K562 (cell line): ENCODE results near the gene FN3KRP. TPM values are rescaled to one million over a fixed set of nuclear protein-coding genes. Genes with fewer than 3 reads are reported as not detected.

Experiments
- BRD9 ChIP-seq: fragments of 450-650 bp; IDR thresholded peaks from 2 replicates; pipeline ENCODE4 v1.6.1; 2018; ENCODE audit warnings: low read depth; ENCODE audit not compliant: partially characterized antibody
- CBX1 ChIP-seq: sonication (generic); IDR thresholded peaks from 2 replicates; pipeline ENCODE4 v1.6.1; 2016; ENCODE audit warnings: antibody characterized with exemption, low read depth, mild to moderate bottlenecking
- CCAR2 ChIP-seq: fragments of 200-400 bp; formaldehyde crosslinking; IDR thresholded peaks from 2 replicates; pipeline ENCODE4 v1.6.1; 2017; ENCODE audit warnings: mild to moderate bottlenecking, low read depth, low read length
- FOXM1 ChIP-seq, 2 experiments: fragments of 450-650 bp in 1 of 2; sonication (generic) in 1 of 2; formaldehyde crosslinking in 1 of 2; IDR thresholded peaks; 2 replicates each; pipeline versions ENCODE4 v1.6.1 to v1.9.0; 2017 to 2022; ENCODE audit warnings: low read depth in 2 of 2, mild to moderate bottlenecking in 2 of 2, missing genetic modification reagents in 1 of 2, moderate library complexity in 1 of 2
- GABPB2 ChIP-seq: fragments of 250-450 bp; sonication (Bioruptor Pico); conservative IDR thresholded peaks from 2 replicates; pipeline ENCODE4 v1.5.1; 2021; ENCODE audit warnings: mild to moderate bottlenecking
- HLTF ChIP-seq: fragments of 450-650 bp; IDR thresholded peaks from 2 replicates; pipeline ENCODE4 v1.6.1; 2016
- POLR2AphosphoS2 ChIP-seq: IDR thresholded peaks from 2 replicates; pipeline ENCODE4 v1.6.1; 2012; ENCODE audit warnings: low read length, improper control_type of control experiment
- PRPF4 ChIP-seq: fragments of 200-400 bp; formaldehyde crosslinking; IDR thresholded peaks from one replicate; pipeline ENCODE4 v1.6.1; 2017; ENCODE audit warnings: low read length, low read depth, mild to moderate bottlenecking; ENCODE audit not compliant: insufficient read depth, poor library complexity, severe bottlenecking
- SPI1 ChIP-seq: IDR thresholded peaks from 2 replicates; pipeline ENCODE4 v1.6.1; 2011; ENCODE audit warnings: low read depth, low read length, control low read depth, borderline replicate concordance
- TCF3 ChIP-seq: sonication (generic); formaldehyde crosslinking; IDR thresholded peaks from 2 replicates; pipeline ENCODE4 v1.4.0; 2020; ENCODE audit warnings: mild to moderate bottlenecking, missing genetic modification reagents
- TFAP4 ChIP-seq: sonication (generic); formaldehyde crosslinking; IDR thresholded peaks from 2 replicates; pipeline ENCODE4 v1.8.0; 2022; ENCODE audit warnings: missing genetic modification reagents, mild to moderate bottlenecking, moderate library complexity, borderline replicate concordance
- ZBTB12 ChIP-seq: fragments of 250-450 bp; sonication (Bioruptor Pico); IDR thresholded peaks from 2 replicates; pipeline ENCODE4 v1.4.0; 2020
- ZNF431 ChIP-seq: sonication (generic); formaldehyde crosslinking; IDR thresholded peaks from 2 replicates; pipeline ENCODE4 v1.8.0; 2022; ENCODE audit warnings: mild to moderate bottlenecking, missing genetic modification reagents
- polyA plus RNA-seq, 8 experiments: library from polyadenylated mRNA; depleted of rRNA in 4 of 8; stranded (reverse) in 5 of 8; unstranded in 3 of 8; fragments of >200 nt; fragmentation: Nextera tagmentation in 2 of 8; fragmentation: Illumina TruSeq in 1 of 8; extraction: Ambion mirVana in 2 of 8; extraction: Trizol in 1 of 8; gene quantifications; 2 replicates each; pipeline versions ENCODE4 v1.2.1 to v1.2.3, GENCODE V29; 2011 to 2014; ENCODE audit warnings: inconsistent platforms in 1 of 8, missing spikeins in 1 of 8
- total RNA-seq, 7 experiments: library from RNA; depleted of rRNA in 6 of 7; stranded (reverse); fragments of >200 nt in 6 of 7; fragmentation: Illumina TruSeq in 2 of 7; extraction: Trizol in 2 of 7; gene quantifications; 2 replicates each; pipeline versions ENCODE4 v1.2.1 to v1.2.3, GENCODE V29; 2011 to 2021; ENCODE audit warnings: low replicate concordance in 1 of 7
- TF ChIP-seq, protein P1 (sequence below): sonication (generic); formaldehyde crosslinking; IDR thresholded peaks from 2 replicates; pipeline ENCODE4 v1.8.1; 2023; ENCODE audit warnings: mild to moderate bottlenecking, missing genetic modification reagents
- TF ChIP-seq, protein P2 (sequence below): fragments of 450-650 bp; IDR thresholded peaks from 2 replicates; pipeline ENCODE4 v1.7.0; 2016; ENCODE audit warnings: borderline replicate concordance
- TF ChIP-seq, protein P3 (sequence below): fragments of 450-650 bp; formaldehyde crosslinking; IDR thresholded peaks from 2 replicates; pipeline ENCODE4 v1.4.0; 2020; ENCODE audit warnings: mild to moderate bottlenecking, moderate library complexity
- TF ChIP-seq, protein P4 (sequence below): fragments of 450-650 bp; formaldehyde crosslinking; IDR thresholded peaks from 2 replicates; pipeline ENCODE4 v1.4.0; 2020; ENCODE audit warnings: mild to moderate bottlenecking, moderate library complexity

FN3KRP gene
- total and polyA plus RNA-seq, 9 of the 15 experiments (the other 6 are each of a cell fraction or from before 2014, with no cell fraction given) = 2.0 to 32.1 (median 24.9) TPM

- TF ChIP-seq FOXM1 (IDR thresholded peaks at IDR 0.05; ENCODE audit: low read depth) (no peak), FOXM1 (CRISPR knock-in tag; IDR thresholded peaks at IDR 0.05; ENCODE audit: low read depth) (no peak), TCF3 (CRISPR knock-in tag) (no peak), PRPF4 (no peak), ZBTB12 (CRISPR knock-in tag) (peak; percentile 44; the same call in 1 of the 2 replicates), CCAR2 (no peak), BRD9 (no peak), TFAP4 (CRISPR knock-in tag) (no peak), HLTF (no peak), CBX1 (no peak), POLR2AphosphoS2 (no peak), GABPB2 (no peak), SPI1 (no peak), ZNF431 (CRISPR knock-in tag) (no peak)
- TF ChIP-seq, protein P1, sequence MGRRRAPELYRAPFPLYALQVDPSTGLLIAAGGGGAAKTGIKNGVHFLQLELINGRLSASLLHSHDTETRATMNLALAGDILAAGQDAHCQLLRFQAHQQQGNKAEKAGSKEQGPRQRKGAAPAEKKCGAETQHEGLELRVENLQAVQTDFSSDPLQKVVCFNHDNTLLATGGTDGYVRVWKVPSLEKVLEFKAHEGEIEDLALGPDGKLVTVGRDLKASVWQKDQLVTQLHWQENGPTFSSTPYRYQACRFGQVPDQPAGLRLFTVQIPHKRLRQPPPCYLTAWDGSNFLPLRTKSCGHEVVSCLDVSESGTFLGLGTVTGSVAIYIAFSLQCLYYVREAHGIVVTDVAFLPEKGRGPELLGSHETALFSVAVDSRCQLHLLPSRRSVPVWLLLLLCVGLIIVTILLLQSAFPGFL = no peak
- TF ChIP-seq, protein P2, sequence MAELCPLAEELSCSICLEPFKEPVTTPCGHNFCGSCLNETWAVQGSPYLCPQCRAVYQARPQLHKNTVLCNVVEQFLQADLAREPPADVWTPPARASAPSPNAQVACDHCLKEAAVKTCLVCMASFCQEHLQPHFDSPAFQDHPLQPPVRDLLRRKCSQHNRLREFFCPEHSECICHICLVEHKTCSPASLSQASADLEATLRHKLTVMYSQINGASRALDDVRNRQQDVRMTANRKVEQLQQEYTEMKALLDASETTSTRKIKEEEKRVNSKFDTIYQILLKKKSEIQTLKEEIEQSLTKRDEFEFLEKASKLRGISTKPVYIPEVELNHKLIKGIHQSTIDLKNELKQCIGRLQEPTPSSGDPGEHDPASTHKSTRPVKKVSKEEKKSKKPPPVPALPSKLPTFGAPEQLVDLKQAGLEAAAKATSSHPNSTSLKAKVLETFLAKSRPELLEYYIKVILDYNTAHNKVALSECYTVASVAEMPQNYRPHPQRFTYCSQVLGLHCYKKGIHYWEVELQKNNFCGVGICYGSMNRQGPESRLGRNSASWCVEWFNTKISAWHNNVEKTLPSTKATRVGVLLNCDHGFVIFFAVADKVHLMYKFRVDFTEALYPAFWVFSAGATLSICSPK = no peak
- TF ChIP-seq, protein P3, sequence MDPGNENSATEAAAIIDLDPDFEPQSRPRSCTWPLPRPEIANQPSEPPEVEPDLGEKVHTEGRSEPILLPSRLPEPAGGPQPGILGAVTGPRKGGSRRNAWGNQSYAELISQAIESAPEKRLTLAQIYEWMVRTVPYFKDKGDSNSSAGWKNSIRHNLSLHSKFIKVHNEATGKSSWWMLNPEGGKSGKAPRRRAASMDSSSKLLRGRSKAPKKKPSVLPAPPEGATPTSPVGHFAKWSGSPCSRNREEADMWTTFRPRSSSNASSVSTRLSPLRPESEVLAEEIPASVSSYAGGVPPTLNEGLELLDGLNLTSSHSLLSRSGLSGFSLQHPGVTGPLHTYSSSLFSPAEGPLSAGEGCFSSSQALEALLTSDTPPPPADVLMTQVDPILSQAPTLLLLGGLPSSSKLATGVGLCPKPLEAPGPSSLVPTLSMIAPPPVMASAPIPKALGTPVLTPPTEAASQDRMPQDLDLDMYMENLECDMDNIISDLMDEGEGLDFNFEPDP = no peak
- TF ChIP-seq, protein P4, sequence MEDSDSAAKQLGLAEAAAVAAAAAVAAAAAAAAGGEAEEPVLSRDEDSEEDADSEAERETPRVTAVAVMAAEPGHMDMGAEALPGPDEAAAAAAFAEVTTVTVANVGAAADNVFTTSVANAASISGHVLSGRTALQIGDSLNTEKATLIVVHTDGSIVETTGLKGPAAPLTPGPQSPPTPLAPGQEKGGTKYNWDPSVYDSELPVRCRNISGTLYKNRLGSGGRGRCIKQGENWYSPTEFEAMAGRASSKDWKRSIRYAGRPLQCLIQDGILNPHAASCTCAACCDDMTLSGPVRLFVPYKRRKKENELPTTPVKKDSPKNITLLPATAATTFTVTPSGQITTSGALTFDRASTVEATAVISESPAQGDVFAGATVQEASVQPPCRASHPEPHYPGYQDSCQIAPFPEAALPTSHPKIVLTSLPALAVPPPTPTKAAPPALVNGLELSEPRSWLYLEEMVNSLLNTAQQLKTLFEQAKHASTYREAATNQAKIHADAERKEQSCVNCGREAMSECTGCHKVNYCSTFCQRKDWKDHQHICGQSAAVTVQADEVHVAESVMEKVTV (CRISPR knock-in tag) = no peak
Measured at GRCh38 chr17:82698065-82698973, 18.2 kb upstream of the FN3KRP start, which contains the start of gene RAB40B (continued).
